Mesothelial cell of epicardium (in vitro differentiated cells): ENCODE data around the gene MN1. TPM values are rescaled to one million over a fixed set of nuclear protein-coding genes. Genes with fewer than 3 reads are reported as not detected.
A peak's percentile ranks its signal among the peaks of the same experiment; 100 is the strongest.

Source experiments
- DNase-seq, 2 experiments: peaks; one replicate each; pipeline ENCODE4 v3.0.0; 2021; ENCODE audit warnings: low spot score in 2 of 2; ENCODE audit not compliant: unreplicated experiment in 2 of 2
- H3K27ac Mint-ChIP-seq: 2 replicates; pipeline ENCODE4 v1.8.0; 2021; ENCODE audit warnings: mixed read lengths
- H3K27me3 Mint-ChIP-seq: 2 replicates; pipeline ENCODE4 v1.8.0; 2021; ENCODE audit warnings: low read depth, mixed read lengths
- H3K36me3 Mint-ChIP-seq: 2 replicates; pipeline ENCODE4 v1.8.0; 2021; ENCODE audit warnings: mixed read lengths
- H3K4me1 Mint-ChIP-seq: 2 replicates; pipeline ENCODE4 v1.8.0; 2021; ENCODE audit warnings: mixed read lengths
- H3K4me3 Mint-ChIP-seq: 2 replicates; pipeline ENCODE4 v1.8.0; 2021; ENCODE audit warnings: mild to moderate bottlenecking, moderate library complexity, mixed read lengths
- H3K9me3 Mint-ChIP-seq: 2 replicates; pipeline ENCODE4 v1.8.0; 2021; ENCODE audit warnings: mixed read lengths
- CTCF ChIP-seq: fragments of 200-600 bp; sonication (generic); IDR thresholded peaks from one replicate; pipeline ENCODE4 v1.5.0; 2021; ENCODE audit warnings: antibody characterized with exemption; ENCODE audit not compliant: unreplicated experiment
- total RNA-seq: library from RNA; stranded (reverse); gene quantifications from 3 replicates; pipeline ENCODE4 v1.2.1, GENCODE V29; 2021

MN1 gene
- total RNA-seq, 1 donor from 2014 or later = 47.8 TPM

GRCh38 chr22:27761000-27761399 lies 40.6 kb downstream of the MN1 start:
- Mint-ChIP-seq H3K36me3 (peaks cover 25% of the 10 kb centered on the region), H3K9me3 (no peaks in the 10 kb centered on the region), H3K4me3 (no peak overlapping the region), H3K27ac (peak overlapping the region; percentile 66), H3K27me3 (no peaks in the 10 kb centered on the region), H3K4me1 (peaks cover 15% of the 10 kb centered on the region)
- DNase-seq = no peak
- TF ChIP-seq CTCF = no peak

- no peak for DNase-seq
- H3K36me3 Mint-ChIP-seq = peaks cover 22% of the 10 kb centered on the region
- no peak overlapping the region for H3K27ac Mint-ChIP-seq
- no peak for TF ChIP-seq CTCF
- H3K9me3 Mint-ChIP-seq = no peaks in the 10 kb centered on the region
- no peaks in the 10 kb centered on the region for H3K27me3 Mint-ChIP-seq
- H3K4me3 Mint-ChIP-seq = no peak overlapping the region
- peaks cover 19% of the 10 kb centered on the region for H3K4me1 Mint-ChIP-seq
Observed at GRCh38 chr22:27760474-27760873, 41.1 kb downstream of the MN1 start.

GRCh38 chr22:27757928-27758525 lies 43.5 kb downstream of the MN1 start:
- Mint-ChIP-seq H3K9me3 (no peaks in the 10 kb centered on the region), H3K4me3 (no peak overlapping the region), H3K4me1 (peaks cover 37% of the 10 kb centered on the region), H3K27ac (peak overlapping the region; percentile 25), H3K36me3 (peaks cover 7% of the 10 kb centered on the region), H3K27me3 (no peaks in the 10 kb centered on the region)
- DNase-seq = no peak
- TF ChIP-seq CTCF = no peak

- Mint-ChIP-seq H3K36me3 (peaks cover 7% of the 10 kb centered on the region), H3K27ac (no peak overlapping the region), H3K27me3 (no peaks in the 10 kb centered on the region)
Observed at GRCh38 chr22:27756212-27756660, 45.3 kb downstream of the MN1 start.

GRCh38 chr22:27755521-27756211 lies 45.9 kb downstream of the MN1 start:
- H3K27ac Mint-ChIP-seq = no peak overlapping the region

More at GRCh38 chr22:27756212-27756660, 45.3 kb downstream of the MN1 start:
- peaks cover 28% of the 10 kb centered on the region for H3K4me1 Mint-ChIP-seq
- no peak for DNase-seq
- no peaks in the 10 kb centered on the region for H3K9me3 Mint-ChIP-seq
- no peak overlapping the region for H3K4me3 Mint-ChIP-seq
- no peak for TF ChIP-seq CTCF

More at GRCh38 chr22:27755521-27756211, 45.9 kb downstream of the MN1 start:
- DNase-seq = no peak
- H3K4me3 Mint-ChIP-seq = no peak overlapping the region
- peaks cover 31% of the 10 kb centered on the region for H3K4me1 Mint-ChIP-seq
- TF ChIP-seq CTCF = no peak
- H3K9me3 Mint-ChIP-seq = no peaks in the 10 kb centered on the region
- no peaks in the 10 kb centered on the region for H3K27me3 Mint-ChIP-seq
- peaks cover 9% of the 10 kb centered on the region for H3K36me3 Mint-ChIP-seq
